GM23338 (cell line): ENCODE results near the gene YWHAE. TPM values are rescaled to one million over a fixed set of nuclear protein-coding genes. Genes with fewer than 3 reads are reported as not detected.

Experiments used
- ATAC-seq: fragments of 200-7000 bp; cut with Tn5 transposase; 3 replicates; pipeline ENCODE4 v1.9.1; 2020
- DNase-seq: peaks from one replicate; pipeline ENCODE4 v3.0.0-alpha.2; 2015; ENCODE audit warnings: low spot score
- H2AFZ ChIP-seq: fragments of 200-600 bp; sonication (generic); 2 replicates; pipeline ENCODE4 v1.8.0; 2016; ENCODE audit warnings: antibody characterized with exemption, mild to moderate bottlenecking, moderate library complexity
- H3F3A ChIP-seq: fragments of 200-600 bp; sonication (generic); replicated peaks from 2 replicates; pipeline ENCODE4 v1.8.0; 2017; ENCODE audit warnings: antibody characterized with exemption, mixed run types, low read depth
- H3K27ac ChIP-seq: fragments of 200-600 bp; sonication (generic); 2 replicates; pipeline ENCODE4 v1.6.1; 2016; ENCODE audit warnings: low read depth
- H3K27me3 ChIP-seq: fragments of 200-600 bp; sonication (generic); 2 replicates; pipeline ENCODE4 v1.8.0; 2016; ENCODE audit warnings: mild to moderate bottlenecking, mixed run types, moderate library complexity; ENCODE audit not compliant: insufficient read depth
- H3K36me3 ChIP-seq: fragments of 200-600 bp; sonication (generic); 2 replicates; pipeline ENCODE4 v1.8.0; 2016; ENCODE audit warnings: mild to moderate bottlenecking; ENCODE audit not compliant: insufficient read depth
- H3K4me1 ChIP-seq: fragments of 200-600 bp; sonication (generic); 2 replicates; pipeline ENCODE4 v1.8.0; 2016; ENCODE audit warnings: mild to moderate bottlenecking, moderate library complexity; ENCODE audit not compliant: insufficient read depth
- H3K4me2 ChIP-seq: fragments of 200-600 bp; sonication (generic); 2 replicates; pipeline ENCODE4 v1.7.1; 2017; ENCODE audit warnings: mixed run types
- H3K4me3 ChIP-seq: fragments of 200-600 bp; sonication (generic); 2 replicates; pipeline ENCODE4 v1.6.1; 2016; ENCODE audit warnings: mixed run types
- H3K79me2 ChIP-seq: fragments of 200-600 bp; sonication (generic); replicated peaks from 2 replicates; pipeline ENCODE4 v1.8.0; 2017; ENCODE audit warnings: mild to moderate bottlenecking; ENCODE audit not compliant: insufficient read depth
- H3K9me2 ChIP-seq: fragments of 200-600 bp; sonication (generic); 2 replicates; pipeline ENCODE4 v1.8.0; 2017; ENCODE audit not compliant: insufficient read depth
- H4K20me1 ChIP-seq: fragments of 200-600 bp; sonication (generic); replicated peaks from 2 replicates; pipeline ENCODE4 v1.8.0; 2017; ENCODE audit warnings: mild to moderate bottlenecking; ENCODE audit not compliant: insufficient read depth
- H3K27ac Mint-ChIP-seq: 2 replicates; pipeline ENCODE4 v1.8.0; 2020; ENCODE audit warnings: inconsistent platforms, mild to moderate bottlenecking, moderate library complexity, mixed read lengths
- H3K27me3 Mint-ChIP-seq: 3 replicates; pipeline ENCODE4 v1.8.0; 2022; ENCODE audit warnings: low read depth, mild to moderate bottlenecking, moderate library complexity, mixed read lengths, inconsistent platforms; ENCODE audit not compliant: insufficient read depth, poor library complexity
- H3K36me3 Mint-ChIP-seq: 3 replicates; pipeline ENCODE4 v1.8.0; 2021; ENCODE audit warnings: low read depth, mild to moderate bottlenecking, inconsistent platforms, moderate library complexity, mixed read lengths
- H3K4me1 Mint-ChIP-seq: 3 replicates; pipeline ENCODE4 v1.8.0; 2020; ENCODE audit warnings: mild to moderate bottlenecking, inconsistent platforms, mixed read lengths
- H3K4me3 Mint-ChIP-seq: 3 replicates; pipeline ENCODE4 v1.8.0; 2021; ENCODE audit warnings: moderate library complexity, mild to moderate bottlenecking, inconsistent platforms, mixed read lengths
- H3K9me3 Mint-ChIP-seq: 3 replicates; pipeline ENCODE4 v1.8.0; 2020; ENCODE audit warnings: moderate library complexity, mild to moderate bottlenecking, inconsistent platforms, mixed read lengths
- CREB1 ChIP-seq: fragments of 250-450 bp; sonication (Bioruptor Pico); IDR thresholded peaks from 2 replicates; pipeline ENCODE4 v1.5.0; 2020; ENCODE audit warnings: low read depth, mild to moderate bottlenecking, moderate library complexity
- ETS1 ChIP-seq: IDR thresholded peaks from 2 replicates; pipeline ENCODE4 v1.6.1; 2016; ENCODE audit warnings: antibody characterized with exemption
- EZH2 ChIP-seq: fragments of 200-600 bp; sonication (generic); IDR thresholded peaks from one replicate; pipeline ENCODE4 v1.8.0; 2017; ENCODE audit warnings: antibody characterized with exemption, mild to moderate bottlenecking, low read depth; ENCODE audit not compliant: unreplicated experiment
- EZH2phosphoT487 ChIP-seq: fragments of 200-600 bp; sonication (generic); IDR thresholded peaks from one replicate; pipeline ENCODE4 v1.8.1; 2018; ENCODE audit warnings: antibody characterized with exemption; ENCODE audit not compliant: unreplicated experiment
- POLR2AphosphoS5 ChIP-seq: IDR thresholded peaks from 2 replicates; pipeline ENCODE4 v1.6.1; 2016; ENCODE audit warnings: antibody characterized with exemption, low read depth
- ZNF114 ChIP-seq: fragments of 250-450 bp; sonication (Bioruptor Pico); IDR thresholded peaks from 2 replicates; pipeline ENCODE4 v1.5.0; 2020; ENCODE audit warnings: mild to moderate bottlenecking, moderate library complexity
- ZNF462 ChIP-seq: fragments of 250-450 bp; sonication (Bioruptor Pico); IDR thresholded peaks from 2 replicates; pipeline ENCODE4 v1.5.0; 2020; ENCODE audit warnings: mild to moderate bottlenecking, moderate library complexity
- polyA plus RNA-seq: library from polyadenylated mRNA; unstranded; fragments of >200 nt; fragmentation: Nextera tagmentation; extraction: Ambion mirVana; gene quantifications from 2 replicates; pipeline ENCODE4 v1.2.1, GENCODE V29; 2016
- total RNA-seq: library from RNA; depleted of rRNA; stranded (reverse); fragments of >200 nt; shearing (Covaris generic); gene quantifications from 2 replicates; pipeline ENCODE4 v1.2.3, GENCODE V29; 2014
- TF ChIP-seq, protein P1 (sequence below), 2 experiments: fragments of 200-600 bp in 1 of 2; sonication (generic) in 1 of 2; conservative IDR thresholded peaks; 2 replicates each; pipeline versions ENCODE4 v1.5.1 to v1.6.1; 2016 to 2017; ENCODE audit warnings: antibody characterized with exemption in 2 of 2, low read depth in 2 of 2, mild to moderate bottlenecking in 2 of 2, moderate library complexity in 1 of 2

The YWHAE gene
- total and polyA plus RNA-seq, 2 experiments from 2014 or later = 1,251 to 1,283 TPM

DNA sequence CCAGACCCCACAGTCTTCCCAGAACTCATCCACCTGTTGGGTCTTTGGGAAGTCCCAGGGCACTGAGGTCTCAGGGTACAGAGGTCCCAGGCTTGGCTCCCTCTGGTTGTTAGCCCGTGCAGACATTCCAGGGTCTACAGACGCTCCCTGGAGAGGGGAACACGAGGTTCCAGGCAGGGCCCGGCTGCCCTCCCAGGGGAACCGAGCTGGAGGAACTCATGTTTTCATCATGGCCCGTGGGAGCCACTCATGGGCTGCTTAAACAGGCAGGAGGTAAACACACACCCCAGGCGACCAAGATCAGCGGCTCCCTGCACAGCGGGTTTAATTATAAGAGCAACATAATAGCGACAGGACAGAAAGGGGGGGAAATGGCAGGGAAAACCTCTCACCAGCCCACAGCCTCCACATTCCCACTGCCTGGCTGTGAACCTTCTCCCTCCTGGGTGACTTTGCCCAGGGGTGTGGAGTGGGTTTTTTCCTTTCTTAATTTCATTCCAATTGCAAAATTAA is 84.1 kb downstream of the YWHAE start (continued):
- TF ChIP-seq ZNF462 (CRISPR knock-in tag) (no peak), EZH2phosphoT487 (no peak), EZH2 (no peak), ETS1 (no peak)

GRCh38 chr17:1315409-1315808 is 84.6 kb downstream of the YWHAE start:
- Histone ChIP-seq H3K27ac (no peak overlapping the region), H3K4me3 (no peak overlapping the region), H3K4me1 (no peaks in the 10 kb centered on the region), H4K20me1 (no peaks in the 10 kb centered on the region; the same call in 1 of the 2 replicates), H3K79me2 (no peaks in the 10 kb centered on the region), H3K36me3 (no peaks in the 10 kb centered on the region), H3K9me2 (no peaks in the 10 kb centered on the region), H3K27me3 (no peaks in the 10 kb centered on the region), H3K4me2 (no peak overlapping the region), H2AFZ (no peak overlapping the region), H3F3A (no peaks in the 10 kb centered on the region)
- Mint-ChIP-seq H3K4me1 (no peaks in the 10 kb centered on the region), H3K27me3 (peaks cover 8% of the 10 kb centered on the region), H3K4me3 (no peak overlapping the region), H3K36me3 (no peaks in the 10 kb centered on the region), H3K9me3 (no peaks in the 10 kb centered on the region), H3K27ac (no peak overlapping the region)
- DNase-seq (no peak), ATAC-seq (no peak; the same call in 2 of the 3 replicates)
- TF ChIP-seq ZNF114 (no peak), CREB1 (CRISPR knock-in tag) (no peak), POLR2AphosphoS5 (no peak), EZH2phosphoT487 (no peak), ETS1 (no peak)
- TF ChIP-seq, protein P1, sequence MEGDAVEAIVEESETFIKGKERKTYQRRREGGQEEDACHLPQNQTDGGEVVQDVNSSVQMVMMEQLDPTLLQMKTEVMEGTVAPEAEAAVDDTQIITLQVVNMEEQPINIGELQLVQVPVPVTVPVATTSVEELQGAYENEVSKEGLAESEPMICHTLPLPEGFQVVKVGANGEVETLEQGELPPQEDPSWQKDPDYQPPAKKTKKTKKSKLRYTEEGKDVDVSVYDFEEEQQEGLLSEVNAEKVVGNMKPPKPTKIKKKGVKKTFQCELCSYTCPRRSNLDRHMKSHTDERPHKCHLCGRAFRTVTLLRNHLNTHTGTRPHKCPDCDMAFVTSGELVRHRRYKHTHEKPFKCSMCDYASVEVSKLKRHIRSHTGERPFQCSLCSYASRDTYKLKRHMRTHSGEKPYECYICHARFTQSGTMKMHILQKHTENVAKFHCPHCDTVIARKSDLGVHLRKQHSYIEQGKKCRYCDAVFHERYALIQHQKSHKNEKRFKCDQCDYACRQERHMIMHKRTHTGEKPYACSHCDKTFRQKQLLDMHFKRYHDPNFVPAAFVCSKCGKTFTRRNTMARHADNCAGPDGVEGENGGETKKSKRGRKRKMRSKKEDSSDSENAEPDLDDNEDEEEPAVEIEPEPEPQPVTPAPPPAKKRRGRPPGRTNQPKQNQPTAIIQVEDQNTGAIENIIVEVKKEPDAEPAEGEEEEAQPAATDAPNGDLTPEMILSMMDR (conservative IDR thresholded peaks at IDR 0.05; ENCODE audit: low read depth in 2 of 2) = no peak
